GM12801 (cell line): Measurements from ENCODE around the gene CCN2.

Experiments used
- TF ChIP-seq, protein P1 (sequence below): IDR thresholded peaks from one replicate; pipeline ENCODE4 v1.5.1; 2011; ENCODE audit warnings: control low read depth; ENCODE audit not compliant: insufficient read length; ENCODE audit errors: extremely low read depth

CCN2 gene, protein sequence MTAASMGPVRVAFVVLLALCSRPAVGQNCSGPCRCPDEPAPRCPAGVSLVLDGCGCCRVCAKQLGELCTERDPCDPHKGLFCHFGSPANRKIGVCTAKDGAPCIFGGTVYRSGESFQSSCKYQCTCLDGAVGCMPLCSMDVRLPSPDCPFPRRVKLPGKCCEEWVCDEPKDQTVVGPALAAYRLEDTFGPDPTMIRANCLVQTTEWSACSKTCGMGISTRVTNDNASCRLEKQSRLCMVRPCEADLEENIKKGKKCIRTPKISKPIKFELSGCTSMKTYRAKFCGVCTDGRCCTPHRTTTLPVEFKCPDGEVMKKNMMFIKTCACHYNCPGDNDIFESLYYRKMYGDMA

DNA sequence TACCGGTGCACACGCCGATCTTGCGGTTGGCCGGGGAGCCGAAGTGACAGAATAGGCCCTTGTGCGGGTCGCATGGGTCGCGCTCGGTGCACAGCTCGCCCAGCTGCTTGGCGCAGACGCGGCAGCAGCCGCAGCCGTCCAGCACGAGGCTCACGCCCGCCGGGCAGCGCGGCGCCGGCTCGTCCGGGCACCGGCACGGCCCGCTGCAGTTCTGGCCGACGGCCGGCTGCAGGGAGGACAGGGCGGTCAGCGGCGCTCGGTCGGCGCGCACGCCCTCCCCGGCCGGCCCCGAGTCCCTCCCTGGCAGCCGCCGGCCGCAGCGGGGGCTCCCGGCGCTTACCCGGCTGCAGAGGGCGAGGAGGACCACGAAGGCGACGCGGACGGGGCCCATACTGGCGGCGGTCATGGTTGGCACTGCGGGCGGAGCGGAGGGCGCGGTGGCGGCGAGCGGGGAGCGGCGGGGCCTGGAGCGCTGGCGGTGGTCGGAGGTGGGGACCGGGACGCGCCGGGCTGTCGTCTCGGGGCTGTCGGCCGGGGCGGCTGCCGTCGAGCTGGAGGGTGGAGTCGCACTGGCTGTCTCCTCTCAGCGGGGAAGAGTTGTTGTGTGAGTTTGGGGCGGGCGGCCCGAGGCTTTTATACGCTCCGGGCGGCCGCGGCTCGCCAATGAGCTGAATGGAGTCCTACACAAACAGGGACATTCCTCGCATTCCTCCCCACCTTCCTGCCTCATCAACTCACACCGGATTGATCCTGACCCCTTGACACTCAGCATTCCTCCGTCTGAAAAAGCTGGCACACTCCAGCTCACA, at the start of gene CCN2:
CCN2 (minus strand) TSS at position 606 of the 809 bp plus-strand sequence; CDS start at position 406, 200 bp downstream.
- TF ChIP-seq, protein P1, sequence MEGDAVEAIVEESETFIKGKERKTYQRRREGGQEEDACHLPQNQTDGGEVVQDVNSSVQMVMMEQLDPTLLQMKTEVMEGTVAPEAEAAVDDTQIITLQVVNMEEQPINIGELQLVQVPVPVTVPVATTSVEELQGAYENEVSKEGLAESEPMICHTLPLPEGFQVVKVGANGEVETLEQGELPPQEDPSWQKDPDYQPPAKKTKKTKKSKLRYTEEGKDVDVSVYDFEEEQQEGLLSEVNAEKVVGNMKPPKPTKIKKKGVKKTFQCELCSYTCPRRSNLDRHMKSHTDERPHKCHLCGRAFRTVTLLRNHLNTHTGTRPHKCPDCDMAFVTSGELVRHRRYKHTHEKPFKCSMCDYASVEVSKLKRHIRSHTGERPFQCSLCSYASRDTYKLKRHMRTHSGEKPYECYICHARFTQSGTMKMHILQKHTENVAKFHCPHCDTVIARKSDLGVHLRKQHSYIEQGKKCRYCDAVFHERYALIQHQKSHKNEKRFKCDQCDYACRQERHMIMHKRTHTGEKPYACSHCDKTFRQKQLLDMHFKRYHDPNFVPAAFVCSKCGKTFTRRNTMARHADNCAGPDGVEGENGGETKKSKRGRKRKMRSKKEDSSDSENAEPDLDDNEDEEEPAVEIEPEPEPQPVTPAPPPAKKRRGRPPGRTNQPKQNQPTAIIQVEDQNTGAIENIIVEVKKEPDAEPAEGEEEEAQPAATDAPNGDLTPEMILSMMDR = no peak

DNA sequence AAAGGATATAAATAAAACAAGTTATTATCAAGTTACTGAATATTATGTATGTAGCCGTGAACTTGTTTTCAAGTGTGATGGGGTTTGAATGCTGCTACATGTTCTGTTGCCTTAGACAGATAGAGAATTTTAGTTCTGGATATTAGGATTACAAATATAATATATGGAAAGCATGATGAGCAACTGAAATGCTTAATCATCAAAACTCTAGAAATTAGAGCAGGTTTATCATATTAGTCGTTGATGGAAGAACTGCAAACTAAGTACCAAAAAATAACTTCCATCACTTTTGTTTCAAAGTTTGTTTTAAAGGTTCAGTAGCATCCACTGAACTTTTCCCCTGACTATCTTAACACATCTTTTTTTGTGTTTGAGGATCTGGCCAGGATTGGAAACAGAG, 49.1 kb upstream of the CCN2 start:
- TF ChIP-seq, protein P1 = no peak

DNA sequence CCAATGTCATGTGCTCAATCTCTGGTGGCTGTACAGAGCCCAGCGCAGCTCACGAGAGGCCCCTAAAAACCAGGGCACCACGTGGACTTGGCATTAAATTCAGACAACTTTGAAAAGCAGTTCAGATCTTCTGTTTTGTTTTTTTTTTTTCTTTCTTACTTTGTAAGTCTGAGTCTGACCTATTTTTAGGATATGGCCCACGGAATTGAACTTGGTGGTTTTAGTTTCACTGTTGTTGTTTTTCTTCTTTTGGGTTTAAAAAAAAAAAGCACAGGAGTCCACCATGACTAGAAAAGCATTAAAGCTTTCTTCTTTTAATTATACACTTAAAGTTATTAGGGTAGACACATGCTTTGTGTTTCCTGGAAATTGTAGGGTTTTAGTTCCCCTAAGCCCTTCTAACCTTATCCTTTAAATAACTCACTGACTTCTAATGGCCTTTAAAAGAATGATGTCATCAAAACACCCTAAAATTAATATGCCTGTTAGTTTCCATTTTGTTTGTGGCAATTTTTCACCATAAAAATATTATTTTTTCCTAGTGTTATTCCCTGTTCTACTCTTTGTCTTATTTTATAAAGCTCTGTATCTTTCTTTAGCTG, 48.5 kb upstream of the CCN2 start:
- TF ChIP-seq, protein P1 = no peak

DNA sequence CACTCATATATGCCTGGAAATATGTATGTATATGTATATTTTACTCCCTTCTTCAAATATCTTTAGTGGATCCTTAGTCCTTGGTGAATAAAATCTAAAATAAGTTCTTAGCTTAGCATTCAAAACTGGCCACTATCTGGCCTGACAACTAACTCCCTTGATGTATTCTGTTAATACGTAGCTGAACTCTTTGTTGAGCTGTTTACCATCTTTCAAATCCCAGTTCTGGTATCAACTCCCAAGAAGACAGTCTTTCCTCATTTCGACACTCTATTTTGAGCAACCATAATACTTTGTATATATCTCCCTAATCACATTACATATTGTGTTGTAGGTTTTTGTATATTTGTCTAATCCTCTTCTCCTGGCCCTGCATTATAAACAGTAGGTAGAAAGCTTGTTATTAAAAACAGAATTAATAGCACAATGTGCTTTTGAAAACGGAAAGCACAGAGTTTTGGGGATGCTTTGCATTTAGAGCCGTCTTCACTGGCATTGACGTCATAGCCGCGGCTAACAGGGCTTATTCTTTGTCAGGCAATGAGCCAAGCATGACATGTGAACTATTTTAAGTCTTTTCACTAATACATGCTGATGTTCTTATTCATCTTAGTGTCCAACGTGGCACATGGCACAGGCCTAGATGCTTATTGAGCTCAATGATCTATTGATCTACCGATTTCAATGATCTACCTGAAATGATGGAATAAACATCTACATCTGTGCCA, 47.2 kb upstream of the CCN2 start:
- TF ChIP-seq, protein P1 = no peak

GRCh38 chr6:131997429-131998153, 46.4 kb upstream of the CCN2 start:
- TF ChIP-seq, protein P1 = no peak

- TF ChIP-seq, protein P1 = no peak
Observed at GRCh38 chr6:131995917-131996316, 44.7 kb upstream of the CCN2 start.
